NCI-H2171 (cell line): ENCODE data around the gene IQSEC1.
"Not testable (repeated sequence)": the region's sequence is repeated elsewhere in the genome, so short reads cannot be mapped to it uniquely, and the experiment has no call there.

Experiments
- DNase-seq: peaks from one replicate; lab custom pipeline; 2025; lab: John Stamatoyannopoulos, UW

Gene IQSEC1

GRCh38 chr3:12892840-12893189 lies 180.4 kb downstream of the IQSEC1 start:
- DNase-seq: no peak

DNA sequence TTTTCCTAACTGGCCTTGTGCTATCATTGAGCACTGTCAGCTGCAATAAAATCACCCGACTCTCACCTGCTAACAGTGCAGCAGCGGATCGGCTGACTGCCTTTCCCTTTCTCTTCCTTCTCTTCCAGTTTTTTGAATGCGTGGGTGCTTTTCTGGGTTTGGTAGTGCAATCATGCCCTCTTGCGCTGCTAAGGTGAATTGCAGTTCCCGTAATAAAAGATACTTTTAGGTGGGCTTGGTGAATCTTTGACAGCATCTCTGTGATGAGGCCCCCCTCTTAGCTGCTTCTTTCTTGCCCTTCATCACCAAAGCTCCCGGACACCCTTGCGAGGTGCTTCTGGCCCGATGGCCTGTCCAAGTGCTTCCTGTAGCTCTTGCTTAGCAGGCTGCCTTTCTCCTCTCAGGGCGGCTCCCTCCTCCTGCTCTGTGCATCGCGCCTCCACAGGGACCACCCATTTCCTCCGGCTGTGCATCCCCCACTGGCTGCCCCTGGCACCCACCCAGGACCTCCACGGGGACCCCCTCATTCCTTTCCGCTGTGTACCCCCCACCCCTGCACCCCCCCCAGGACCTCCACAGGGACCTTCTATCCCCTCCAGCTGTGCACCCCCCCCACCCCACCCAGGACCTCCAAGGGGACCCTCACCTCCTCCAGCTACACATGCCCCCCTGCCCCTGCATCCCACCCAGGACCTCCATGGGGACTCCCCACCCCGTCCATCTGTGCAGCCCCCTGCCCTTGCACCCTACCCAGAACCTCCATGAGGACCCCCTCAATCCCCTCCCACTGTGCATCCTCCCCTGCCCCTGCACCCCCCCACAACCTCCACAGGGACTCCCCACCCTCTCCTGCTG lies 181.0 kb downstream of the IQSEC1 start:
- DNase-seq: peak; percentile 33

DNA sequence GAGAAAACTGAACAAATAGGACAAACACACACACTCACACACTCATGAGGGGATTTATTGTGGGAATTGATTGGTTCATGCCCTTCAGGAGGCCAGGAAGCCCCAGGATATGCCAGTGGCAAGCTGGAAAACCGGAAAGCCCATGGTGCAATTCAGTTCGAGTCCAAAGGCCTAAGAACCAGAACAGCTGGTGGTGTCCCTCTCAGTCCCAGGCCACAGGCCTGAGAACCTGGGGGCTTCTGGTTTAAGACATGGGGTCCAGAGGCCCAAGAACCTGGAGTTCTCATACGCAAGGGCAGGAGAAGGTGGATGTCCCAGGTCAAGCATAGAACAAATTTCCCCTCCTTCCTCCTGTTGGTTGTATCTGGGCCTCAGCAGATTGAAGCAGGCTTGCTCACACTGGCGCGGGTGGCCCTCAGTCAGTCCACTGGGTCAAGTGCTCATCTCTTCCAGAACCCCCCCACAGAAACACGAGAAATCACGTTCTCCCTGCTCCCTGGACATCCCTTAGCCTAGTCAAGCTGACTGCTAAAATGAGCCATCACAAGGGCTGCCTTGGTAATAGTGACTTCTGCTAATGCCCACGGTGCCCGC lies 181.7 kb downstream of the IQSEC1 start:
- DNase-seq: no peak

GRCh38 chr3:12890610-12891390 lies 182.4 kb downstream of the IQSEC1 start:
- no peak for DNase-seq

DNA sequence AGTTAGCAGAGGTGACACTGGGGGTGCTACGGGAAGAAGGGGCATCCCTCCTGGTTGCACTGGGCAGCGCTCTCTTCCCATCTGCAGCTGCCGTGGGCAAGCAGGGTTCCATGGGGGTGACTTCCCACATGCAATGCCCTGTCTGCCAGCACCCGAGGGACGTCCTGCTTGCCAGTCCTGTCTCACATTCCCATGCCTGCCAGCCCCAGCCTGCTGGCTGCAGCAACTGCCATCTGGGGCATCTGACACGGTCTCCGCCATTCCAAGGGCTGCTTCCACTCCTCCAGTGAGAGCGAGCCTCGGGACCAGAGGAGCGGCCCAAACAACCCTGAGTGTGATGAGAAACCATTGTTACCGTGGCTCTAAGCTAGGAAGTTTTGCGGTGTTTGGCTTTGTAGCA lies 186.5 kb downstream of the IQSEC1 start:
- DNase-seq: no peak

- DNase-seq: no peak
Measured at GRCh38 chr3:12886106-12886679, 187.0 kb downstream of the IQSEC1 start.

DNA sequence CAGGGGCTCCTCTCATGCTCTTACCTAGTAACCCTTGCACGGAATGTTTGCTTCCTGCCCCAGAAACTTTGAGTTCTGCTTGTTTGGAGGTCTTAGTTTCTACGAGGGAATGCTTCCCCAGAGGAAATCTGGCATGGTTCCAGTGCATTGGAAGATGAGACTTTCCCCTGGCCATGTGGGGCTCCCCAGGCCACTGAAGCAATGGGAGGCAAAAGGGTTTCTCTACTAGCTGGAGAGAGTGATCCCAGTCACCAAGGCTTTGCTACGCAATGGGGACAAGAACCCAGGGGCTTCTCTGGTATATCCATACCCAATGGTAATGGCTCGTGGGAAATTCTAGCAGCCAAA lies 187.7 kb downstream of the IQSEC1 start:
- no peak for DNase-seq

- no peak for DNase-seq
Measured at GRCh38 chr3:12884790-12885582, 188.2 kb downstream of the IQSEC1 start.

DNA sequence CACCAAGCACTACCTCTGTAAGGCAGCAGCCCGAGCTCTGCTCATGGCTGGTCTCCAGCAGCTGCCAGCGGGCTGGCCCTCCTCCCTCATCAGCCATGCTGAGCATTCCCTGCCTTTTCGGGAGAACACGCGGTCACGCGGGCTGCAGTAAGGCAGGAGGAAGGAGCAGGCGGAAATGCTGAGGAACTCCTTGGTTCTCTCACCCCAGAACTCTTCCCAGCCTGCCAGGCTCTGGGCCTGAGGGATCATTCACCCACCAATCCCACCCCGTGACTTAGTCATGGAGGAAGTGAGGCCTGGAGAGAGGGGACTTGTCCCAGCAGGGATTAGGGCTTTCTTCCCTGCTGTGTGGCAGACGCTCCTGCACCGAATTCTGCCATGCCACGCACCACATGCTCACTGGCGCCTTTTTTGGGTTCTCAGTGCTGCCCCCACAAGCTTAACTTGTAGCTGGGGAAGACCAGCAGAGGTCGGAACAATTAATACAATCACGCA lies 189.0 kb downstream of the IQSEC1 start:
- DNase-seq: no peak

DNA sequence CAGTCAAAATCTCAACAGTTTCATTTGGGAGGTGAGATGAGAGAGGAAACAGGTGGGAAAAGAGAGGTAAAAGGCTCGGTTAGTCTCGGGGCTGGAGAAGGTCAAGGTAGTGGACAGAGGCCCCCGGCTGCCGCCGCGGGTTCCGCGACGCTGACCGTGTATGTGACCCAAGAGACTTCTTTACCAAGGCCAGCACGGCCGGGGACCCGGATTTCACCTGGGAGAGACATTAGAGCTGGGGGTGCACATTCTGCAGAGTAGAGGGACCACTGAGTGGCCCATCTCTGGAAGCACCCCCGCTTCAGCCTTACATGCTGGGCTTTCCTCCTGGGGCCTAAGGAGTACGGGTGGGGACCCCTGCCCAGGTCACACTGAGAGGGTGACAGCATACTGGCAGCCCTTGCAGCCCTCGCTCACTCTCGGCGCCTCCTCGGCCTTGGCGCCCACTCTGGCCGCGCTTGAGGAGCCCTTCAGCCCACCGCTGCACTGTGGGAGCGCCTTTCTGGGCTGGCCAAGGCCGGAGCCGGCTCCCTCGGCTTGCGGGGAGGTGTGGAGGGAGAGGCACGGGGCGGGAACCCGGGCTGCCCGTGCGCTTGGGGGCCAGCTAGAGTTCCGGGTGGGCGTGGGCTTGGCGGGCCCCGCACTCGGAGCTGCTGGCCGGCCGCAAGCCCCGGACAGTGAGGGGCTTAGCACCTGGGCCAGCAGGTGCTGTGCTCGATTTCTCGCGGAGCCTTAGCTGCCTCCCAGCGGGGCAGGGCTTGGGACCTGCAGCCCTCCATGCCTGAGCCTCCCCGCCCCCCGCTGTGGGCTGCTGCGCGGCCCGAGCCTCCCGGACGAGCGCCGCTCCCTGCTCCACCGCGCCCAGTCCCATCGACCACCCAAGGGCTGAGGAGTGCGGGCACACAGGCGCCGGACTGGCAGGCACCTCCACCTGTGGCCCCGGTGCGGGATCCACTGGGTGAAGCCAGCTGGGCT lies 190.6 kb downstream of the IQSEC1 start:
- DNase-seq: no peak

GRCh38 chr3:12881858-12882257 lies 191.4 kb downstream of the IQSEC1 start:
- not testable (repeated sequence) for DNase-seq

- no peak for DNase-seq
Measured at GRCh38 chr3:12879191-12879815, 193.9 kb downstream of the IQSEC1 start.

- not testable (repeated sequence) for DNase-seq
Measured at GRCh38 chr3:12878758-12879157, 194.5 kb downstream of the IQSEC1 start.

DNA sequence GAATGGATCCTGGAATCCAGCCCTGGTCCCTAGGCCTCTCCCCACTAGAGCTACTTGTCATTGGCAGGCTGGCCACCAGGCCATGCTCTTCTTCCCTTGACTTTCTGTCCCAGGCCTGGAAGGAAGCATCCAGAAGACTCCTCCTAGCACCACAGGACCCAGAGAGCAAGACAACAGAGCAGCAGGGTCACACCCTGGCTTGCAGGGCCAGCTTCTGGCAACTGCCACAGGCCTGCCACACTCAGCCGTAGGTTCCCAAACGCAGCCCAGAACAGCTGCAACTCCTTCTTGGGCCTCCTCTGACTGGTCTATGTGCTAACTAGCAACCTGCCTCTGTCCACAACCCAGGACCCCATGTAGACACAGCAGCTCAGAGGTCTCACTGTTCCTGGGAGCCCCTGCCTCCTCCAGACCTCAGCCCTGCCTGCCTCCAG lies 195.1 kb downstream of the IQSEC1 start:
- no peak for DNase-seq

DNA sequence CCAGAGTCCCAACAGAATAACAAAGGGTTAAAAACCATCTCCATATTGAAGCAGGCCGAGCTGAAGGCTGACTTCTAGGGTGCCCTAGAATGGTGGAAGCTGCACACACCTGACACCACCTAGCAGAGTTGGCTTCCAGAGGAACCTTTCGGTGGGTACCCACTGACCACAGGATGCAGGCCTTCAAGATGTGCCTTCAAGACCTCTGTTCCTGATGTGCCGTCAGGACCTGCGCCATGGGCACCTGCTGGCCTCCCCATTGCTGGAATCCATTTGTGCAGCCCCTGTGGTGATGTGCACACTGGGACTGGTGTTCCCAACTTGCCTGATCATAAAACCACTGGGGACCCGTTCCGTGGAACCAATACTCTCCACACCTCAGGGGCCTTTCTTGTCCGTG lies 196.2 kb downstream of the IQSEC1 start:
- no peak for DNase-seq

GRCh38 chr3:12875857-12876836 lies 197.1 kb downstream of the IQSEC1 start:
- DNase-seq: no peak

GRCh38 chr3:12871404-12871983 lies 201.7 kb downstream of the IQSEC1 start:
- DNase-seq: no peak

- DNase-seq: no peak
Measured at GRCh38 chr3:12870942-12871341, 202.3 kb downstream of the IQSEC1 start.
